GM12878 (cell line): ENCODE results near the gene COMMD1. TPM values are rescaled to one million over a fixed set of nuclear protein-coding genes. Genes with fewer than 3 reads are reported as not detected.

Experiments
- CEBPB ChIP-seq, 2 experiments: fragments of 150-350 bp in 1 of 2; IDR thresholded peaks; 2 replicates each; pipeline ENCODE4 v1.6.1; 2012 to 2014; ENCODE audit warnings: low read depth in 2 of 2, low read length in 2 of 2, borderline replicate concordance in 1 of 2, inconsistent platforms in 1 of 2
- CREM ChIP-seq: IDR thresholded peaks from 2 replicates; pipeline ENCODE4 v1.6.1; 2014; ENCODE audit warnings: antibody characterized with exemption, low read depth
- GATAD2B ChIP-seq: fragments of 450-650 bp; conservative IDR thresholded peaks from 2 replicates; pipeline ENCODE4 v1.6.1; 2017; ENCODE audit warnings: low read depth, mild to moderate bottlenecking, moderate library complexity
- NFIC ChIP-seq: IDR thresholded peaks from 2 replicates; pipeline ENCODE4 v1.6.1; 2012; ENCODE audit warnings: low read depth, mild to moderate bottlenecking, inconsistent platforms, low read length, moderate library complexity
- NFXL1 ChIP-seq: fragments of 450-650 bp; IDR thresholded peaks from 2 replicates; pipeline ENCODE4 v1.6.1; 2017; ENCODE audit warnings: antibody characterized with exemption, mild to moderate bottlenecking, borderline replicate concordance
- NRF1 ChIP-seq: conservative IDR thresholded peaks from 2 replicates; pipeline ENCODE4 v1.6.1; 2011; ENCODE audit warnings: mild to moderate bottlenecking, low read depth, low read length, improper control_type of control experiment
- RAD21 ChIP-seq: IDR thresholded peaks from 2 replicates; pipeline ENCODE4 v1.6.1; 2011; ENCODE audit warnings: mild to moderate bottlenecking, low read depth, low read length, moderate library complexity; ENCODE audit not compliant: insufficient read depth
- RUNX3 ChIP-seq: IDR thresholded peaks from 2 replicates; pipeline ENCODE4 v1.6.1; 2012; ENCODE audit warnings: low read length, inconsistent platforms
- SREBF1 ChIP-seq: IDR thresholded peaks from 2 replicates; pipeline ENCODE4 v1.6.1; 2012; ENCODE audit warnings: mild to moderate bottlenecking, low read length
- SREBF2 ChIP-seq: IDR thresholded peaks from 2 replicates; pipeline ENCODE4 v1.6.1; 2012; ENCODE audit warnings: mild to moderate bottlenecking, low read length
- ZBED1 ChIP-seq: IDR thresholded peaks from 2 replicates; pipeline ENCODE4 v1.6.1; 2016; ENCODE audit warnings: borderline replicate concordance
- ZNF217 ChIP-seq: fragments of 450-650 bp; IDR thresholded peaks from 2 replicates; pipeline ENCODE4 v1.6.1; 2017; ENCODE audit warnings: antibody characterized with exemption, mild to moderate bottlenecking
- ZNF24 ChIP-seq: fragments of 450-650 bp; IDR thresholded peaks from 2 replicates; pipeline ENCODE4 v1.6.1; 2017; ENCODE audit warnings: antibody characterized with exemption, mild to moderate bottlenecking
- ZNF622 ChIP-seq: fragments of 450-650 bp; IDR thresholded peaks from 2 replicates; pipeline ENCODE4 v1.6.1; 2017; ENCODE audit warnings: mild to moderate bottlenecking, inconsistent platforms
- polyA plus RNA-seq, 11 experiments: library from polyadenylated mRNA; depleted of rRNA in 4 of 11; unstranded in 6 of 11; stranded (reverse) in 5 of 11; fragments of >200 nt; fragmentation: Nextera tagmentation in 4 of 11; fragmentation: Illumina TruSeq in 1 of 11; extraction: Ambion mirVana in 4 of 11; extraction: Trizol in 1 of 11; gene quantifications; 1 replicate in 1 of 11; 2 replicates in 10 of 11; pipeline versions ENCODE4 v1.2.1 to v1.2.3, GENCODE V29; 2011 to 2016; ENCODE audit warnings: inconsistent platforms in 2 of 11, missing spikeins in 2 of 11, low read depth in 1 of 11
- total RNA-seq, 4 experiments: library from RNA; depleted of rRNA in 3 of 4; stranded (reverse); fragments of >200 nt in 3 of 4; fragmentation: Illumina TruSeq in 1 of 4; extraction: Trizol in 1 of 4; gene quantifications; 2 replicates each; pipeline versions ENCODE4 v1.2.1 to v1.2.3, GENCODE V29; 2013 to 2021
- TF ChIP-seq, protein P1 (sequence below): fragments of 450-650 bp; formaldehyde crosslinking; IDR thresholded peaks from 2 replicates; pipeline ENCODE4 v1.5.0; 2022; ENCODE audit warnings: mild to moderate bottlenecking, missing genetic modification characterization
- TF ChIP-seq, protein P2 (sequence below): IDR thresholded peaks from 2 replicates; pipeline ENCODE4 v1.6.1; 2012; ENCODE audit warnings: improper control_type of control experiment, low read depth, low read length; ENCODE audit not compliant: insufficient replicate concordance
- TF ChIP-seq, protein P3 (sequence below): fragments of 450-650 bp; IDR thresholded peaks from 2 replicates; pipeline ENCODE4 v1.6.1; 2017; ENCODE audit warnings: low read depth, mild to moderate bottlenecking, moderate library complexity
- TF ChIP-seq, protein P4 (sequence below): fragments of 450-650 bp; IDR thresholded peaks from 2 replicates; pipeline ENCODE4 v1.6.1; 2018; ENCODE audit warnings: borderline replicate concordance, mild to moderate bottlenecking; ENCODE audit not compliant: partially characterized antibody

The COMMD1 gene
- total and polyA plus RNA-seq, 10 of the 15 experiments (the other 5 are each of a cell fraction or from before 2014, with no cell fraction given): 39.7 to 210 (median 53.7) TPM

DNA sequence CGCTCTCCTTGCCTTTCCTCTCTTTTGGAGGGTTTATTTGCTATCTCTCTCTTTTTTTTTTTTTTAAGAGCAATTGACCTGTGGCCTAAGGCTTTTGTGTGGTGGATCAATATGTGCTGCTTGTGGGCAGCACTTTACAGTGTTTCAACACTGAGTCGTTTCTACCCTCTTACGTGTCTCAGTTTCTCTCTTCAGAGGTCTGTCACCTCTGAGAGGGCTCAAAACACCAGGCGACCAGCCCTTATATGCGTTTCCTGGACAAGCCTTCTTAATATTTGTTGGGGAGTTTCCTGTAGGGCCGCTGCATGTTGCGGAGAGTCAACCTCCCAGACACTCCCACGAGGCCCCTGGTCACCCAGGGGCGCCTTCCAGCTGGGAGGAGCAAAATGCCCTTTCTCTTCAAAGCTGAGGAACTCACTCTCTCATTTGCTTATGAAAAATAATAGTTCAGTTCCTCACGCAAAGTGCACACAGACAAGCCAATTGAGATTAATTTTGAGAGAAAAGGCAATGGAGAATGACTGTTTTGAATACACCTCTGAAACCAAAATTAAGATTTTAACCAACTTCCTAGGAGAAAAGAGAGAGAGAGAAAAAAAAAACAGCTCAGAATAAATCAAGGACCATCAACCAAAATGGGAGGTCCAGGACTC, 194.2 kb downstream of the COMMD1 start (continued):
- TF ChIP-seq ZNF622: no peak
- TF ChIP-seq, protein P1, sequence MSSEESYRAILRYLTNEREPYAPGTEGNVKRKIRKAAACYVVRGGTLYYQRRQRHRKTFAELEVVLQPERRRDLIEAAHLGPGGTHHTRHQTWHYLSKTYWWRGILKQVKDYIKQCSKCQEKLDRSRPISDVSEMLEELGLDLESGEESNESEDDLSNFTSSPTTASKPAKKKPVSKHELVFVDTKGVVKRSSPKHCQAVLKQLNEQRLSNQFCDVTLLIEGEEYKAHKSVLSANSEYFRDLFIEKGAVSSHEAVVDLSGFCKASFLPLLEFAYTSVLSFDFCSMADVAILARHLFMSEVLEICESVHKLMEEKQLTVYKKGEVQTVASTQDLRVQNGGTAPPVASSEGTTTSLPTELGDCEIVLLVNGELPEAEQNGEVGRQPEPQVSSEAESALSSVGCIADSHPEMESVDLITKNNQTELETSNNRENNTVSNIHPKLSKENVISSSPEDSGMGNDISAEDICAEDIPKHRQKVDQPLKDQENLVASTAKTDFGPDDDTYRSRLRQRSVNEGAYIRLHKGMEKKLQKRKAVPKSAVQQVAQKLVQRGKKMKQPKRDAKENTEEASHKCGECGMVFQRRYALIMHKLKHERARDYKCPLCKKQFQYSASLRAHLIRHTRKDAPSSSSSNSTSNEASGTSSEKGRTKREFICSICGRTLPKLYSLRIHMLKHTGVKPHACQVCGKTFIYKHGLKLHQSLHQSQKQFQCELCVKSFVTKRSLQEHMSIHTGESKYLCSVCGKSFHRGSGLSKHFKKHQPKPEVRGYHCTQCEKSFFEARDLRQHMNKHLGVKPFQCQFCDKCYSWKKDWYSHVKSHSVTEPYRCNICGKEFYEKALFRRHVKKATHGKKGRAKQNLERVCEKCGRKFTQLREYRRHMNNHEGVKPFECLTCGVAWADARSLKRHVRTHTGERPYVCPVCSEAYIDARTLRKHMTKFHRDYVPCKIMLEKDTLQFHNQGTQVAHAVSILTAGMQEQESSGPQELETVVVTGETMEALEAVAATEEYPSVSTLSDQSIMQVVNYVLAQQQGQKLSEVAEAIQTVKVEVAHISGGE: no peak
- TF ChIP-seq ZNF24: no peak
- TF ChIP-seq, protein P2, sequence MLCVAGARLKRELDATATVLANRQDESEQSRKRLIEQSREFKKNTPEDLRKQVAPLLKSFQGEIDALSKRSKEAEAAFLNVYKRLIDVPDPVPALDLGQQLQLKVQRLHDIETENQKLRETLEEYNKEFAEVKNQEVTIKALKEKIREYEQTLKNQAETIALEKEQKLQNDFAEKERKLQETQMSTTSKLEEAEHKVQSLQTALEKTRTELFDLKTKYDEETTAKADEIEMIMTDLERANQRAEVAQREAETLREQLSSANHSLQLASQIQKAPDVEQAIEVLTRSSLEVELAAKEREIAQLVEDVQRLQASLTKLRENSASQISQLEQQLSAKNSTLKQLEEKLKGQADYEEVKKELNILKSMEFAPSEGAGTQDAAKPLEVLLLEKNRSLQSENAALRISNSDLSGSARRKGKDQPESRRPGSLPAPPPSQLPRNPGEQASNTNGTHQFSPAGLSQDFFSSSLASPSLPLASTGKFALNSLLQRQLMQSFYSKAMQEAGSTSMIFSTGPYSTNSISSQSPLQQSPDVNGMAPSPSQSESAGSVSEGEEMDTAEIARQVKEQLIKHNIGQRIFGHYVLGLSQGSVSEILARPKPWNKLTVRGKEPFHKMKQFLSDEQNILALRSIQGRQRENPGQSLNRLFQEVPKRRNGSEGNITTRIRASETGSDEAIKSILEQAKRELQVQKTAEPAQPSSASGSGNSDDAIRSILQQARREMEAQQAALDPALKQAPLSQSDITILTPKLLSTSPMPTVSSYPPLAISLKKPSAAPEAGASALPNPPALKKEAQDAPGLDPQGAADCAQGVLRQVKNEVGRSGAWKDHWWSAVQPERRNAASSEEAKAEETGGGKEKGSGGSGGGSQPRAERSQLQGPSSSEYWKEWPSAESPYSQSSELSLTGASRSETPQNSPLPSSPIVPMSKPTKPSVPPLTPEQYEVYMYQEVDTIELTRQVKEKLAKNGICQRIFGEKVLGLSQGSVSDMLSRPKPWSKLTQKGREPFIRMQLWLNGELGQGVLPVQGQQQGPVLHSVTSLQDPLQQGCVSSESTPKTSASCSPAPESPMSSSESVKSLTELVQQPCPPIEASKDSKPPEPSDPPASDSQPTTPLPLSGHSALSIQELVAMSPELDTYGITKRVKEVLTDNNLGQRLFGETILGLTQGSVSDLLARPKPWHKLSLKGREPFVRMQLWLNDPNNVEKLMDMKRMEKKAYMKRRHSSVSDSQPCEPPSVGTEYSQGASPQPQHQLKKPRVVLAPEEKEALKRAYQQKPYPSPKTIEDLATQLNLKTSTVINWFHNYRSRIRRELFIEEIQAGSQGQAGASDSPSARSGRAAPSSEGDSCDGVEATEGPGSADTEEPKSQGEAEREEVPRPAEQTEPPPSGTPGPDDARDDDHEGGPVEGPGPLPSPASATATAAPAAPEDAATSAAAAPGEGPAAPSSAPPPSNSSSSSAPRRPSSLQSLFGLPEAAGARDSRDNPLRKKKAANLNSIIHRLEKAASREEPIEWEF: peak; percentile 88
- 0 out of 2 replicates have a peak, but pooled peaks have one; percentile 36 for TF ChIP-seq ZBED1
- TF ChIP-seq CEBPB (IDR thresholded peaks at IDR 0.05; ENCODE audit: borderline replicate concordance in 1 of 2, low read depth in 2 of 2, low read length in 2 of 2): no peak
- TF ChIP-seq SREBF2: no peak
- TF ChIP-seq RAD21: no peak
- peak; percentile 23; the same call in 1 of the 2 replicates for TF ChIP-seq GATAD2B
- TF ChIP-seq RUNX3: peak; percentile 53
- TF ChIP-seq CREM: no peak
- TF ChIP-seq, protein P3, sequence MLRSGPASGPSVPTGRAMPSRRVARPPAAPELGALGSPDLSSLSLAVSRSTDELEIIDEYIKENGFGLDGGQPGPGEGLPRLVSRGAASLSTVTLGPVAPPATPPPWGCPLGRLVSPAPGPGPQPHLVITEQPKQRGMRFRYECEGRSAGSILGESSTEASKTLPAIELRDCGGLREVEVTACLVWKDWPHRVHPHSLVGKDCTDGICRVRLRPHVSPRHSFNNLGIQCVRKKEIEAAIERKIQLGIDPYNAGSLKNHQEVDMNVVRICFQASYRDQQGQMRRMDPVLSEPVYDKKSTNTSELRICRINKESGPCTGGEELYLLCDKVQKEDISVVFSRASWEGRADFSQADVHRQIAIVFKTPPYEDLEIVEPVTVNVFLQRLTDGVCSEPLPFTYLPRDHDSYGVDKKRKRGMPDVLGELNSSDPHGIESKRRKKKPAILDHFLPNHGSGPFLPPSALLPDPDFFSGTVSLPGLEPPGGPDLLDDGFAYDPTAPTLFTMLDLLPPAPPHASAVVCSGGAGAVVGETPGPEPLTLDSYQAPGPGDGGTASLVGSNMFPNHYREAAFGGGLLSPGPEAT: peak; percentile 77; the same call in 1 of the 2 replicates
- no peak for TF ChIP-seq NRF1
- no peak for TF ChIP-seq NFXL1
- TF ChIP-seq, protein P4, sequence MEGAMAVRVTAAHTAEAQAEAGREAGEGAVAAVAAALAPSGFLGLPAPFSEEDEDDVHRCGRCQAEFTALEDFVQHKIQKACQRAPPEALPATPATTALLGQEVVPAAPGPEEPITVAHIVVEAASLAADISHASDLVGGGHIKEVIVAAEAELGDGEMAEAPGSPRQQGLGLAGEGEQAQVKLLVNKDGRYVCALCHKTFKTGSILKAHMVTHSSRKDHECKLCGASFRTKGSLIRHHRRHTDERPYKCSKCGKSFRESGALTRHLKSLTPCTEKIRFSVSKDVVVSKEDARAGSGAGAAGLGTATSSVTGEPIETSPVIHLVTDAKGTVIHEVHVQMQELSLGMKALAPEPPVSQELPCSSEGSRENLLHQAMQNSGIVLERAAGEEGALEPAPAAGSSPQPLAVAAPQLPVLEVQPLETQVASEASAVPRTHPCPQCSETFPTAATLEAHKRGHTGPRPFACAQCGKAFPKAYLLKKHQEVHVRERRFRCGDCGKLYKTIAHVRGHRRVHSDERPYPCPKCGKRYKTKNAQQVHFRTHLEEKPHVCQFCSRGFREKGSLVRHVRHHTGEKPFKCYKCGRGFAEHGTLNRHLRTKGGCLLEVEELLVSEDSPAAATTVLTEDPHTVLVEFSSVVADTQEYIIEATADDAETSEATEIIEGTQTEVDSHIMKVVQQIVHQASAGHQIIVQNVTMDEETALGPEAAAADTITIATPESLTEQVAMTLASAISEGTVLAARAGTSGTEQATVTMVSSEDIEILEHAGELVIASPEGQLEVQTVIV: no peak
- peak; percentile 90 for TF ChIP-seq NFIC
- TF ChIP-seq SREBF1: no peak
- TF ChIP-seq ZNF217: peak; percentile 20; the same call in 1 of the 2 replicates
